NCI-H460 (cell line): ENCODE data around the gene APBA2. TPM values are rescaled to one million over a fixed set of nuclear protein-coding genes. Genes with fewer than 3 reads are reported as not detected.

ENCODE experiments used
- DNase-seq: peaks from one replicate; pipeline ENCODE4 v3.0.0-alpha.2; 2016; ENCODE audit warnings: low read depth; ENCODE audit errors: extremely low read depth
- total RNA-seq: library from RNA; depleted of rRNA; stranded (reverse); fragments of >200 nt; shearing (Covaris generic); gene quantifications from 2 replicates; pipeline ENCODE4 v1.2.3, GENCODE V29; 2014

APBA2 gene
- total RNA-seq, 1 experiment from 2014 or later: 20.5 TPM

DNA sequence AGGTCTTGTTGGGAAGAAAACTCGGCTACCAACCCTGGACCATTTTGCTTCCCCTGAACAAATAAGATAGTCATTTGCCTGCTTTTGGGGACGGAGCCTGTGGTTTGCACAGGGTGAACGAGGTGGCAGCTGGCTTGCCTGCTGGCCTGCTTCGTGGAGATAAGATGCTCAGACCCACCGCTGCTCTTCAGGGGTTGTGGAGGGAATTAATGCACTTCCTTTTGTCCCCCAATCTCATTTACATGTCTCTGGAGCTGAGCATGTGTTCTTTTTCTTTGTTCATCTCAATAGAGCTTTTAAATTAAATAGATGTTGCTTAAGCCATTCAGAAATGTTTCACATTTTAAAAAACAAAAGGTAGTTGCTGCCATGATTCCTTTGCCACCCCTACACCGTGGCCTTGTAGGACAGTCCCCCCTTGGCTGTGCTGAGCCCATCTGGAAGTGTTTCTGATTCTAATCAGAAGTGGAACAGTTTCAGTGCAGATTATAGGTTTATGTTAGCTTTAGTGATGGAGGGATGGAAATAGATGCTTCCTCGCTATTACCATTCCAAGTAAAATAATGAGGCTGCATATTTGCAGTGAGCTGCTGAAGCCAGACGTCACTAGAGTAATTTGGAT, 25.6 kb downstream of the APBA2 start:
- DNase-seq: no peak

DNA sequence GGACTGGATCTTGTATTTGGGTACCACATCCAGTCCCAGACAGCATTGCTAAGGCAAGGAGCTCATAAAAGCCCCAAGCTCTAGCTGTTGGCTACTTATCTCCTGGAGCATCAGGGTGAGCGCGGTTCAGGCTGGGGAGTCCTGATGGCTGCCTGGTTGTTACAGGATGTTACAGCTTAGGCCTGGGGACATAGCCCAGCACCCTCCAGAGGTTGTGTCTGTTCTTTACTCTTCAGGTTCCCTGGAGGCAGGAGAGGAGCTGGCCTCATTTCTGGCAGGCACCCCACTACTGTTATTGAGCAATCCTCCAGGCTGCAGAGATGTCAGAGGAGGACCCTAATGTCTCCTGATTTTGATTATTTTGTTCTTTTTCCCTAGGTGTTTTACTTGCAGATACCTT, 26.6 kb downstream of the APBA2 start:
- DNase-seq: no peak

DNA sequence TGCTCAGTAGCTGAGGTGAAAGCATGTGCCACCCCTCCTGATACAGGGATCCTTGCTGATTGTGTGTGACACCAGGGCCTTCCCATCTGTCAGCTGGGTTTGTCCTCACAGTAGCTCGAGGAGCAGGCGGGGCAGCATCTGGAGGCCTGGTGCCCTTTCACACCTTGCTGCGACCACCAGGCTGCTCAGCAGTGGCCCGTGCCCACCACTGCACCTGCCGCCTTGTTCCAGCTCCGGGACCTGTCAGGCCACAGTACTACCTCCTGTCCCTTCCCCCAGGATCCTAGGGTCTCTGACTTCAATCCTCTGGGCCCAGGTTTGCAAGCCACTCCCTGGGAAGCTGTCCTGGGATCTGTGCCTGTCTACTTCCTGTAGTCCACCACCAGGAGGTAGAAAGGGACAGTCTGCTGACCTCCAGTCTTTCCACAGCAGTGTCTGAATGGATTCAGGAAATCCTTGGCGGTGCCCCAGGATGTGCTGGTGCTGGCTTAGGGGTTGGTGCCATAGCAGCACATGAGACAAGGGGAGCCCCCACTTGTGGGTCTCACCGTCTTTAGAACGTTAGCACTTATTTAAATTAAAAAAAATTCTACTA, 27.5 kb downstream of the APBA2 start:
- no peak for DNase-seq

DNA sequence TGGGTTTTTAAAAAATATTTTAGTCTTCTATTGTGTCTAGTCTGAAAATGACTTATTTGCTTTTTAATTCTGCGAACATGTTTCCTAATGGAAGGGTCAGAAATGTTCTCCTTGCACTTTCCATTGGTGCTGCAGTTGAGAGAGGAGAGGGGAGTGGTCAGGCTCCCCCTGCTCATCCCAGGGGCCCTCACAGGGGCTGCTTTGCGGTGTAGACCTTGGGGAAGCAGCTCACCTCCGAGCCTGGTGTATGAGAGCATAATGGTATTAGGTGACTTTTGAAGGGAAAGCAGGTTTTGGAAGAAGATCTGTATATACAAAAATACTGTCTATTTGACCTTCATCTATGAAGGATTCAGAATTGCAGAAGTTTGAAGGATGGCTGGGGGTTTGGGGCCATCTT, 28.3 kb downstream of the APBA2 start:
- DNase-seq: no peak

DNA sequence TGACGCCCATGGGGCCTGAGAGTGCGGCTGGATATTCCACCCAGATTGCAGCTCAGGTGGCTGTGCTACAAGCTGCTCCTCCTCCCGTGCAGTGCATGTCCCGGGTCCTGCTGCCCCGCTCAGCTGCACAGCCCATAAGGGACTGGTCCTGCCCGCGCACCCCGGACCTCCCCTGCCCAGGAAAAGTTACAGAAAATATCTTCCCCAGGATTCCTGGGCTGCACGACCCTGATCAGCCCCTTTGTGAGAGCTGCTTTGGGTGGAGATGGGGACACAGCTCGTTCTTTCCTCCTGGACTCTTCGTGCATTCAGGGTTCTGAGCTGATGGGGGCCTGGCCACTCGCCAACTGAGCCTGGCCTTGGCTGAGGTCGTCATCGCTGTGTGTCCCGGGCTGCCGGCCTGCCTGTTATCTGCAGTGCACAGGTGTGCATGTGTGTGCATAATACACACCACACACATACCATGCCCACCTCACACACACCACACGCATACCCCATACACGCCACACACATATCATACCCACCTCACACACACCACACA, 28.8 kb downstream of the APBA2 start:
- DNase-seq: no peak

DNA sequence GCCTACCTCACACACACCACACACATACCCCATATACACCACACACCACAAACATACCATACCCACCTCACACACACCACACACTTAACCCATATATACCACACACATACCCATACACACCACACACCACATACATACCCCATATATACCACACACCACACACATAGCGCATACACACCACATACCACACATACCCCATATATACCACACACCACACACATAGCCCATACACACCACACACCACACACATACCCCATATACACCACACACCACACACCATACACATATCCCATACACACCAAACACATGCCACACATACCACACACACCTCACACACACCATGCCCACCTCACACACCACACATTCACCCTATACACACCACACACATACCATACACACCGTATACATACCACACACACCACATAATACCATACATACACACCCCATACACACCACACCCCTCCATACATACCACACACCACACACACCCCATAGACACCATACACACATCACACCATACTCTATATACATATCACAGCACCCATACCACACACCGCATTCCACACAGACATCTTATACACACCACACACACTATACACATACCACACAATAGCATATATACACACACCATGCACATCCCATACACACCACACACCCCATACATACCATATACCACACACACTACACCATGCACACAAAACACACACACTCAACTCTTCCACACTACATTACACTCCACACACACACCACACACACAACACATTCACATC, 29.5 kb downstream of the APBA2 start:
- DNase-seq: no peak

DNA sequence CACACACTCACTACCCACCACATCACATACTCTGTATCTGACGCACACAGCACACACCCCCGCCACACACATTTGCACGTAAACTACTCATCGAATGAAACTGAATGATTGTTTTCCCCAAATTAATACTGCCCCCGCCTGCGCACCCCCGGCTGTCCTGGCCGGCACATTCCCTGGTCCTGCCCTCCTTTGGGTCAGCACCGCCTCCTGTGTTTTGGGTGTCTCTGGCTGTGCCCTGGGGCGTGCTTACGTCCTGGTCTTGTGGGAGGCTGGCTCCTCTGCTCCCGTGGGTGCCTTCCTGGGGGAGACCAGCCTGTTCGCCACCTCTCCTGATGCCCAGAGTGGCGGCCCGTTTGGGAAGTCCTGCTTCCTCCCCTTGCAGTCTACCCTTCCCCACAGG, 30.2 kb downstream of the APBA2 start:
- DNase-seq: no peak

DNA sequence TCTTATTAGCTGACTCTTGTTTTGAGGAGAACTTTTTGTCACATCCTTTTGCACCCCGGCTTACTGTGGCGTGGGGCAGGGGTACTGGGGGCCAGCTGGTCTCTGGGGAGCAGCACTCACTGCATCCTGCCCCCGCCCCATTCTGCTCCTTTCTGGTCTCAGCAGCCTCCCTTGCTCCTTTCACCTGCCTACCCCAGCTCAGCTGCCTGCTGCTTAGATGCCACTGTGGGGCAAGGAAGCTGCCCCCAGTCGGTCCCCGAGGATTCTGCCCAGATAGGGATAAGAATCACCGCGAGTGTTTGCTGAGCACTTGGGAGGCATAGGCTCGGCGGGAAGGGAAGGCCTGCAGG, 32.0 kb downstream of the APBA2 start:
- DNase-seq: no peak

DNA sequence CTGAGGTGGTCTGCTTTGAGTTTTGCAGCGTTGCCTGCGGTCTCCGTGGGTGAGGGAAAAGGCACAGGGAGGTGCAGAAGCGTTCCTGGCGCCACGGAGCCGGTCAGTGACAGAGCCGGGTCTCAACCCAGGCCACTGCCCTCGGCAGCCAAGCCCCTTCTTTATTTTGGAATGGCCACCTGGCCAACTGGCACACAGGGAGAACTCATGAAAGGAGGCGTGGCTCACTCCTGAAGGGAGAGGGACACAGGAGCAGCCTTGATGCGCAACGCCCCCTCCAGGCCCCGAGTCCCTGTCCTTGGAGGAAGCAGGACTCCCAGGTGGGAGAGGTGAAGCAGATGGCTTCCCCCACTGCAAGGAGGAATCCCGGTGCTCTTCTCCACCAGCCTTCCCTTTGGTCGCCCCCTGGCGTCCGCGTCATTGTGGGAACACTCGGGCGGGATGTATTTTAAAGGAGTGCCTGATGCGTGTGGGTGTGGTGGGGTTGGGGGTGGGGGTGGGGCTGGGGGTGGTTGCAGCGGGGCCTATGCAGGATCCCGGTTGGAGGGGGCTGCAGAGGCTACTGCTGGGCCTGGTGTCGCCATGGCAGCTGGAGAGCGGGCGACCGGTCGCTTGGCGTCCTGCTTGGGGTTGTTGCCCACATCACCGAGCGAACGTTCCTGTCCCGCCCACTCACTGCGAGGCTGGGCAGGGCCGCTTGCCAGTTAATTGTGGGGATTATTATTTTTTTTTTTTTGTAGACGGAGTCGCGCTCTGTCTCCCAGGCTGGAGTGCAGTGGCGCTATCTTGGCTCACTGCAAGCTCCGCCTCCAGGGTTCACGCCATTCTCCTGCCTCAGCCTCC, 32.6 kb downstream of the APBA2 start:
- DNase-seq: no peak

DNA sequence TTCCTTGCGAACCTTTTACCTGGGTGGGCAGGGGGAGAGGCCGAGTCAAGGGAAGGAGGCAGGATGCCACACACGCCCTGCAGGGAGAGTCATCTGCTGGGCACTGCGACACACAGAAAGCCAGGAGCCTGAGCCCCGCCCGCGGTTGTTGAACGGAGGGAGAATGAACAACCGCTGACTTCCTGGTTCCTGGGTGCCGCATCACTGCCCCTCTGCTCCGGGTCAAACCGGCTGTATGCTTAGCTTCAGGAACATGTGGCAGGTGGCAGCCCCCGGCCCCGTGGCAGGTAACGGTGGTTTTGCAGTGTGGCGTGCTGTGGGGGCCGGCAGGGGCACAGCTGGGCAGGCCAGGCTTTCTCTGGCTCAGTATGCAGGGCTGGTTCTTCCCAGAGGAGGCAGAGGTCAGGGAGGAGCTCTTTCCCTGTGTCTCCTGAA, 33.4 kb downstream of the APBA2 start:
- DNase-seq: no peak

DNA sequence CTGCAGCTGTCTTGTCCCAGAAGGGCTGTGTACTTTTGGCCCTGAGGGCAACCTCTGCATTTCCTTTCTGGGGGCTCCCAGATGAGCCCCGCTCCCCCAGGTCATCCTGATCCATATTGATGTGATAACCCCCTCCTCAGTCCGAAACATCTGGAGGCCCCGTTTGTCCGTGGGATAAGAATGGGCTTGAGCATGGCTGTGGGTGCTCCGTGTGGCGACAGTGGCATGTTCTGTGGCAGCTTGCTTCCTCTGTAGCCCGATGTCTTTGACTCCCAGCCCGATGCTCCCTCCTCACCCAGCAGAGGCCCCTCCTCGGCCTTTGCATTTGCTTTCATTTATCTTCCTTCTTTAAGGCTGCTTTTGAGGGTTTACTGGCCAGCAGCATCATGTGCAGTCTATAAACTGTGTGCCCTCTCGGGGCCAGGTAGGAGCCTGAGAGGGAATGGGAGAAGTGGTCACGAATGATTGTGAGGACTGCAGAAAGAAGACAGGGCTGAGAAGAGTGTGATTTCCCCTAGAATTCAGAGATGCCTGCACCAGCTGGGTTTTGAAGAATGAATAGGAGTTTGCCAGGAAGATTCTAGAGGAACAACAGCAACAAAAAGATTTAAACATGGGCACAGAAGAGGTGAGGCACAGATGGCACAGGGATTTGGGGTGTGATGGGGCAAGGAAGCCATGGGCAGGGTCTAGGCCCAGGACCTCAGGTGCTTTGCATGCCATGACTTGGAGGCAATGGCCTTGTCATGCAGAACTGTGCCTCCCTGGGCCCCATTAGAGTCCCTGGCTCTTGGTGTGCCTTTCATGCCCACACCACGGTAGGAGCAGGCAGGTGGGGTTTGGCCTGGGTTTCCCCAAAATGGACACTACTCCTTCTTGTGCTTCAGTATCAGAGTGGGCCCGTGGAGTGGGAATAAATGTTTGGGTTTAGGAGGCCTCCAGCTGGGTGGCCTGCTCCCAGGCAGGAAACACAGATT, 34.2 kb downstream of the APBA2 start:
- no peak for DNase-seq

DNA sequence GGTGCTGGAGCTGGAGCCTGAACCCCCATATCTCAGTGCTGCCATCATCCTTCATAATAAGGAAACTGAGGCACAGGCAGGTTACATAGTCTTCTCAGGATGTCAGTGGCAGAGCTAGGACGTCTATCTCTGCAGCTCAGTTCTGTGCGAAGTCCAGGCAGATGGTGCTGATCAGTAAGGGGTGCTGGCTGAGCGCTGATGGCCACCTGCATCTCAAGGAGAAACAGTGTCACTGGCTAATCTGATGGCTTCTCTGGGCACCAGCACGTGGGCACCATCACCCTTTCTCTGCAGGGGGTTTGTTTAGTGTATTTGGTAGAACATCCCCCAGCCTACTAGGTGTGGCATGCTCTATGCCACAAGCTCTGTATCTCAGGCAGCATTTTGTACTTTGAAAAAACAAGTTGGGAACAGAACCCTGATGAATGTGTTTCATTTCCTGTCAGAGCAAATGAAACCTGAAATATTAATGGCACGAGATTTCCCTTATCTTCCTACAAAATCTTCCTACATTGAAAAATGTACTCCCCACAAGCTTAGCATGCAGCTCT, 35.1 kb downstream of the APBA2 start:
- DNase-seq: no peak

DNA sequence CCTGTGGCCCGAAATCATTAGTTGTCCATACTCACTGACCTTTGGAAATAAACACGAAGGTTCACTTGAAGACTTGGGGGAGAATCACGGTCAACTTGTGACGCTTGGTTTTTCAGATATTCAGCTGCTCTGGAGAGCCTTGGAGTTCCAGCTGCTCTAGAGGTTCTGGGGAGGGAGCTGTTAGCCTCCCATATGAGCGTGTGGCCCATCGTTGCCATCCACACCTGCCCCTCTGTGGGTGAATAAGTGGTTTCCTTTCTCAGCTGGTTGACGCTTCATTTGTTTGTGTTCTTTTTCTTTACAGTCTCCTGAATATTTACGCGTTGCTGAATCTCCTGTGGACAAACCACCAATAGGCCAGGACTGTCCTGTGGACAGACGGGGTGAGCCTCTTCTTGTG, 35.6 kb downstream of the APBA2 start:
- DNase-seq: no peak

DNA sequence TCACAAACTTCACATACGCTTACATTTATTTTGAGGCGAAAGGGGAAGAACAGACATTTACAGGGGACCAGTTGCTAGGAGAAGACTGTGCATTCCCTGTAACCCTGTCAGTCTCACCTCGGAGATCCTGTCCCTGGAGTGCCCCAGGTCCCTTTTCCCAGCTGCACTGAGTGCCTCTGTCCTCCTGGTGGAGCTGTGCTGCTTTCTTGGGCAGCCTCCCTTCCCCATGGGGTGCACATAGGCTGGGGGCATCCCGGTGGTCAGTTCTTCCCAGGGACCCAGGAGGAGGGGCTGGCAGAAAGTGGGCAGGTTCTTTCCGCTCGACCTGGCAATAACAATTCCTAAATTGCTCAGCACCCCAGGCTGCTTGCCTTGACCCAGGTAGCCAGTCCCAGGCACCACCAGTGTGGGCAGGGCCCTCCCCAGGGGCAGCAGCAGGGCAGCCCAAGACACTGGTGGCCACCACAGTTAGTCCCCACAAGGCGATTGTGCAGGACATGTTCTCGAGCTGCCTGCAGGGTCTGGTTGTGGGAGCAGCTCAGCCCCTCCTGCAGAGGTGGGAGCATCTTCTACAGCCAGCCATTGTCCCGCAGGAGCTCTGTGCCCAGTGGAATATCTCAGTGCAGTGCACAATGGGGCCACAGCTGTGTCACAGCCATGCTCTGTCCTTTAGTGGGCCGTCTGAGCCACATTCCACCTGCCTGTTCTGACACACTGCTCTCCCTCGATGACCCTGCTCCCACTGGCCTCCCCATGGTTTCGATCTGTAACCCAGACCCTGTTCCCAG, 36.3 kb downstream of the APBA2 start:
- DNase-seq: no peak

DNA sequence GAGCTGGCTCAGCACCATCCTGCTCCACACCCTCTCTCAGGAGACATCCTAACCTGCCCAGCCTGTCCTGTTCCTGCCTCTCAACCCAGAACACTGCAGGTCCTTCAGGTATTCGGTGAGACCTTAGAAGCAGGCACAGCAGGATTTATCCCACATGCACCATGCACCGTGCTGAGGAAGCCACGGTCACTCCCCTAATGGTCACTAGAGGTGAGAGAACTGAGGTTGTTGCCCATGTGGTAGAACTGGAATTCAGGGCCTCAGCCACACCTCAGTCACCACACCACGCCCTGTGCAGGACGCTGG, 36.9 kb downstream of the APBA2 start:
- DNase-seq: no peak

DNA sequence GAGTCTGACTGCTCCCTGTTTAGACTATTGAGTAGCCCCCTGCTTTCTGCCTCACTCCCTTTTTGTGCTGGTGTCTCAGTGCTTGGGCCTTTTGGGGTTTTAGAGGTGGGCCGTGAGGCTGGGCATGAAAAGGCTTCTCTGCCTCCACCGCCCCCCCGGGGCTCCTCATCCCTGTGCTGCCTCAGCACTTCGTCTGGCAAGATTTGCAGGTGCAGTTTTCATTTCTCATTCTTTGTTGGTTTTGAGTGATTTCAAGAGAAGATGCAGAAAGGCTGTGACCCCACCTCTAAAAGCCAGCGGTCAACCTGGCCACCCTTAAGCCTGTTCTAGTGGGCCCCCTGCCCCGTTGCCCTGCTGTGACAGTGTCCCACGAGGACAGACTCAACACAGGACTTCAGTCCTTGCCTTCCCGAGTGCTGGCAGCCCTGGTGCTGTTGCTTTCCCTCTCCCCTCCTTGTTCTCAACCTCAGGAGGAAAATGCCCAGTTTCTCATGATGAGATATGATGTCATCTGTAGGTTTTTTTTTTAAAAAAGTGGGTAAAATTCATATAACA, 38.0 kb downstream of the APBA2 start:
- no peak for DNase-seq

DNA sequence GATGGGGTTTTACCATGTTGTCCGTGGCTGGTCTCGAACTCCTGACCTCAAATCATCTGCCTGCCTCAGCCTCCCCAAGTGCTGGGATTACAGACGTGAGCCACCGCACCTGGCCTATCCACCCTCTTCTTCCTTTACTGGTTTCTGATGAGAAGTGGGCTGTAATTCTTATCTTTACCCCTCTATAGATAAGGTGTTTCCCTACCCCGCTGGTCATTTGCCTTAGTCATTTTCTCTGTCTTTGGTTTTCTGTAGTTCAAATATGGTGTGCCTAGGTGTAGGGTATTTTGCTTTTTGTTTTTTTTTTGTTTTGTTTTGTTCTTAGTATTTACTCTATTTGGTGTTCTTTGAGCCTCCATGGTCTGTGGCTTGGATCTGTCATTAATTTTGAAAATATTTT, 41.3 kb downstream of the APBA2 start:
- DNase-seq: no peak

DNA sequence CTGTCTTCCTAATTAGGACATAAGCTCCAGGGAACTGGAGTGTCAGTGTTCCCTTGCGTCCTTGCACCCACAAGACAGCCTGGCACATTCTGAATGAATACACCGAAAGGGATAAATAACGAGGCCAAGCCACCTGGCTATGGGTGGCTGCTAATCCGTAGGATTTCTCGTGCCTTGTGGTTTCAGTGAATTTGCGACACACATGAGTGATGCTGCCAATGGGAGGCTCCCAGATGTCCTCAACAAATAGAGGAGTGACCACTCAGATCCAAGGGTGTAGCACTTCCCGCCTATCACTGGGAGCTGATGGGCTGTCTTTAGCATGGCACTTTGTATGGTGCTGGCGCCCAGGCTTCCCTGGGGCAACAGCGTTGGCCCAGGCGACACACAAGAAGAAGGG, 43.4 kb downstream of the APBA2 start:
- DNase-seq: no peak

DNA sequence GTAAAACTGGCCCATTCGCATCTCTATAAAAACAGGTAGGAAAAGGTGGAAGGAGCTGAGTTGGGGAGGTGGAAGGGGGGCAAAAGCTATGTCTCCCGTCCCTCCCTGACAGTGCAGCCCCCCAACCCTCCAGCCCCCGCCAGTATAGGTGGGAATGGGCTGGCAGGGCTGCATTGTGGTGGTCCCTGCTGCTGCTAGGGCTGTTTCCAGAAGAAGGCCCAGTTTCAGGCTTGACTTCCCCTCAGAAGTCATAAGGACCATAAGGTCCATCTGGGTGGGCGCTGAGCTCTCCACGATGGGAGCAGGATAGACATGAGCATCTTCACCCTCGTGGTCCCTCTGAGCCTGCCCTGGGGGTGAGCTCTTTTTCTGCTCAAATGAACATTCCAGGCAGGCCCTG, 44.2 kb downstream of the APBA2 start:
- DNase-seq: no peak
